A673 (cell line): ENCODE results near the gene UBE2R2. TPM values are rescaled to one million over a fixed set of nuclear protein-coding genes. Genes with fewer than 3 reads are reported as not detected.
A peak's percentile ranks its signal among the peaks of the same experiment; 100 is the strongest.
"Not testable (repeated sequence)": the region's sequence is repeated elsewhere in the genome, so short reads cannot be mapped to it uniquely, and the experiment has no call there.

Source experiments
- Bru-seq: library from RNA; stranded (reverse); fragments of 400-500 nt; gene quantifications from one replicate; lab custom pipeline; 2021; lab: Mats Ljungman, UMichigan
- BruChase-seq, 2 experiments: library from RNA; stranded (reverse); fragments of 400-500 nt; gene quantifications; one replicate each; lab custom pipeline; 2021; lab: Mats Ljungman, UMichigan
- BruUV-seq: library from RNA; stranded (reverse); fragments of 400-500 nt; replicated peaks from 2 replicates; lab custom pipeline; 2021; lab: Mats Ljungman, UMichigan
- CTCF ChIA-PET: fragments of 300-600 bp; sonication (Branson Sonifier 250); formaldehyde crosslinking; loops from one replicate; lab custom pipeline; 2022; ENCODE audit warnings: antibody characterized with exemption; lab: Charles Lee
- POLR2A ChIA-PET: fragments of 300-600 bp; sonication (Branson Sonifier 250); formaldehyde crosslinking; loops from one replicate; lab custom pipeline; 2022; ENCODE audit warnings: antibody characterized with exemption; ENCODE audit not compliant: low non-redundant PET; lab: Charles Lee
- DNase-seq: peaks from one replicate; pipeline ENCODE4 v3.0.0-alpha.2; 2015; ENCODE audit warnings: low spot score
- H3K27ac ChIP-seq: fragments of 200-600 bp; sonication (generic); 2 replicates; pipeline ENCODE4 v1.5.1; 2016; ENCODE audit warnings: mixed run types, low read depth, mild to moderate bottlenecking, mixed read lengths, antibody characterized with exemption, low read length; ENCODE audit not compliant: poor library complexity, severe bottlenecking
- H3K27me3 ChIP-seq: fragments of 200-600 bp; sonication (generic); replicated peaks from 2 replicates; pipeline ENCODE4 v1.6.1; 2017; ENCODE audit warnings: mixed run types, low read depth, mild to moderate bottlenecking, mixed read lengths, antibody characterized with exemption, low read length; ENCODE audit not compliant: insufficient read depth, poor library complexity
- H3K36me3 ChIP-seq: fragments of 200-600 bp; sonication (generic); 2 replicates; pipeline ENCODE4 v1.6.1; 2016; ENCODE audit warnings: mixed run types, mild to moderate bottlenecking, mixed read lengths, antibody characterized with exemption, low read length; ENCODE audit not compliant: insufficient read depth, poor library complexity, severe bottlenecking
- H3K4me1 ChIP-seq: fragments of 200-600 bp; sonication (generic); 2 replicates; pipeline ENCODE4 v1.6.1; 2017; ENCODE audit warnings: mixed run types, mild to moderate bottlenecking, mixed read lengths, antibody characterized with exemption, low read length; ENCODE audit not compliant: insufficient read depth, poor library complexity, severe bottlenecking
- H3K4me3 ChIP-seq: fragments of 200-600 bp; sonication (generic); 2 replicates; pipeline ENCODE4 v1.5.1; 2016; ENCODE audit warnings: low read depth, mixed run types, mild to moderate bottlenecking, mixed read lengths, low read length; ENCODE audit not compliant: poor library complexity, severe bottlenecking
- H3K9me3 ChIP-seq: fragments of 200-600 bp; sonication (generic); 2 replicates; pipeline ENCODE4 v1.6.1; 2016; ENCODE audit warnings: mixed run types, low read depth, mild to moderate bottlenecking, mixed read lengths, antibody characterized with exemption, low read length; ENCODE audit not compliant: poor library complexity, severe bottlenecking
- EZH2 ChIP-seq: fragments of 200-600 bp; sonication (generic); IDR thresholded peaks from 2 replicates; pipeline ENCODE4 v1.6.1; 2017; ENCODE audit warnings: borderline replicate concordance, low read depth, mild to moderate bottlenecking, mixed read lengths, antibody characterized with exemption, low read length; ENCODE audit not compliant: poor library complexity, severe bottlenecking
- intact Hi-C: fragments of 100-400 bp; cut with micrococcal nuclease; formaldehyde crosslinking; loops from one replicate; pipeline ENCODE4 v1.10.0; 2022; ENCODE audit not compliant: unreplicated experiment
- long read RNA-seq: library from polyadenylated mRNA; stranded (forward); transcript quantifications from one replicate; pipeline ENCODE4 v2.0.0, GENCODE V29; 2022
- total RNA-seq: library from RNA; stranded (reverse); gene quantifications from 2 replicates; pipeline ENCODE4 v1.2.3, GENCODE V29; 2021
- TF ChIP-seq, protein P1 (sequence below): fragments of 300-800, 200-600 bp; sonication (generic); conservative IDR thresholded peaks from 2 replicates; pipeline ENCODE4 v1.5.1; 2017; ENCODE audit warnings: low read depth, mild to moderate bottlenecking, antibody characterized with exemption, low read length, moderate library complexity, mixed read lengths

Gene UBE2R2
- 49.2 and 51.2 TPM in 2 replicates for total RNA-seq
- Bru-seq, nascent RNA: percentile 89 among the genes with signal in this experiment
- BruChase-seq, experiment 1, labeled RNA remaining after a 2-hour chase: percentile 85 among the genes with signal in this experiment
- percentile 92 among the genes with signal in this experiment for BruChase-seq, experiment 2, labeled RNA remaining after a 6-hour chase
- long read RNA-seq, full-length matches to known transcripts: 82 of 121 reads
- long read RNA-seq, partial matches to known transcripts: 0 of 121 reads
- long read RNA-seq, other reads (novel, unspliced or antisense): 39 of 121 reads

GRCh38 chr9:33816327-33817252, at the start of gene UBE2R2:
Gene UBE2R2 (plus strand): TSS chr9:33817160. CDS start chr9:33817758, 598 bp downstream.
- TSS peak; percentile 86 for BruUV-seq

DNA sequence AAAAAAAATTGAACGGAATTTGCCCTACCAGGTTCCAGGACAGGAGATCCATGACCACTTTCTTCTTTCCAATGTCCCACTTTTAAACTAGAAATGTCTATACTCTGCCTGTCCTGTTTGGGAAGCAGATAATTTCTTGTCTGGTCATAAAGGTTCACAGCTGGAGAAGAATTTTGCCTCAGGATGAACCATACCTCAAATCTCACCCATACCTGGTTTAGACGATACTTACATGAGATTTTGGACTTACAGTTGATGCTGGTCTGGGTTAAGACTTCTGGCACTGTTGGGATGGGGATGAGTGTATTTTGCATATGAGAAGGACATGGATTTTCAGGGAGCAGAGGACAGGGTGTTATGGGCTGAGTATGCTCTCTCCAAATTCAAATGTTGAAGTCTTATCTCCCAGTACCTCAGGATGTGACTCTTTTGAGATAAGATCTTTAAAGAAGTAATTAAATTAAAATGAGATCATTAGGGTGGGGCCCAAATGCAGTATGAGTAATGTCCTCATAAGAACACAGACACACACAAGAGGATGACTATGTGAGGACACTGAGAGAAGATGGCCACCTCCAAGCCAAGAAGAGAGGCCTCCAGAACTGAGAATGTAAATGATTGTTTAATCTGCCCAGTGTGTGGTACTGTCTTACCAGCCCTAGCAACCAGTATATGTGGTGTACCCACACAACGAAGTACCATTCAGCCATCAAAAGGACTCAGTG, 46.6 kb upstream of the UBE2R2 start:
- intact Hi-C loops, H3K4me3 ChIP-seq, BruUV-seq, H3K27me3 ChIP-seq, H3K9me3 ChIP-seq, H3K4me1 ChIP-seq, CTCF ChIA-PET, H3K27ac ChIP-seq, DNase-seq, POLR2A ChIA-PET, H3K36me3 ChIP-seq: not testable (repeated sequence)

More at GRCh38 chr9:33816327-33817252, at the start of gene UBE2R2:
- Histone ChIP-seq H3K27me3 (no peaks in the 10 kb centered on the region), H3K9me3 (no peaks in the 10 kb centered on the region), H3K4me3 (peak within 1 kb of the TSS; percentile 87), H3K27ac (peak within 1 kb of the TSS; percentile 98), H3K36me3 (no peaks in the 10 kb centered on the region), H3K4me1 (peaks cover 33% of the 10 kb centered on the region)
- intact Hi-C loops: no loop called here
- peak; percentile 96 for DNase-seq
- CTCF ChIA-PET: no interaction called here
- POLR2A ChIA-PET: interaction anchor here (0.6 kb wide), 1 partner anchor 251 kb away, joined by 5 read pairs; no protein-coding TSS in a partner anchor
- no peak for TF ChIP-seq EZH2
- TF ChIP-seq, protein P1, sequence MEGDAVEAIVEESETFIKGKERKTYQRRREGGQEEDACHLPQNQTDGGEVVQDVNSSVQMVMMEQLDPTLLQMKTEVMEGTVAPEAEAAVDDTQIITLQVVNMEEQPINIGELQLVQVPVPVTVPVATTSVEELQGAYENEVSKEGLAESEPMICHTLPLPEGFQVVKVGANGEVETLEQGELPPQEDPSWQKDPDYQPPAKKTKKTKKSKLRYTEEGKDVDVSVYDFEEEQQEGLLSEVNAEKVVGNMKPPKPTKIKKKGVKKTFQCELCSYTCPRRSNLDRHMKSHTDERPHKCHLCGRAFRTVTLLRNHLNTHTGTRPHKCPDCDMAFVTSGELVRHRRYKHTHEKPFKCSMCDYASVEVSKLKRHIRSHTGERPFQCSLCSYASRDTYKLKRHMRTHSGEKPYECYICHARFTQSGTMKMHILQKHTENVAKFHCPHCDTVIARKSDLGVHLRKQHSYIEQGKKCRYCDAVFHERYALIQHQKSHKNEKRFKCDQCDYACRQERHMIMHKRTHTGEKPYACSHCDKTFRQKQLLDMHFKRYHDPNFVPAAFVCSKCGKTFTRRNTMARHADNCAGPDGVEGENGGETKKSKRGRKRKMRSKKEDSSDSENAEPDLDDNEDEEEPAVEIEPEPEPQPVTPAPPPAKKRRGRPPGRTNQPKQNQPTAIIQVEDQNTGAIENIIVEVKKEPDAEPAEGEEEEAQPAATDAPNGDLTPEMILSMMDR: no peak

DNA sequence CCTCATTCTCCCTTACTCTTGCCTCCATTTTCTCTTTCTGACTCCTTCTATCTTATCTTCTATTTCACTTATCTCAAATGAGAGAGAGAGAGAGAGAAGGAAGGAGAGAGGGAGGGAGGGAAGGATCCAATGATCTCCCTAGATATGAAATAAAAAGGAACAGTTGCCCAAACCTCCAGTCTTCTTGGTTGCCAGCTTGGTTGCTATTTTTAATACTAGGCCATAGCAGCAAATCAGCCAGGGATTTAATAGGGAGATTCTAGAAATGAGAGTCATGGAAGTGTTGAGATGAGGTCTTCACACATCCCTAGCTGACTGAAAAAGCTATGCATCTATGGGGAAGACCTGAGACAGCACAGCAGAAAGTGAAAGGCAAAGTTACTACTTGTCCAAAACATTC, 43.8 kb upstream of the UBE2R2 start:
- H3K27ac ChIP-seq, H3K4me1 ChIP-seq, BruUV-seq, H3K36me3 ChIP-seq, CTCF ChIA-PET, POLR2A ChIA-PET, H3K4me3 ChIP-seq, H3K9me3 ChIP-seq, H3K27me3 ChIP-seq, DNase-seq, intact Hi-C loops: not testable (repeated sequence)

DNA sequence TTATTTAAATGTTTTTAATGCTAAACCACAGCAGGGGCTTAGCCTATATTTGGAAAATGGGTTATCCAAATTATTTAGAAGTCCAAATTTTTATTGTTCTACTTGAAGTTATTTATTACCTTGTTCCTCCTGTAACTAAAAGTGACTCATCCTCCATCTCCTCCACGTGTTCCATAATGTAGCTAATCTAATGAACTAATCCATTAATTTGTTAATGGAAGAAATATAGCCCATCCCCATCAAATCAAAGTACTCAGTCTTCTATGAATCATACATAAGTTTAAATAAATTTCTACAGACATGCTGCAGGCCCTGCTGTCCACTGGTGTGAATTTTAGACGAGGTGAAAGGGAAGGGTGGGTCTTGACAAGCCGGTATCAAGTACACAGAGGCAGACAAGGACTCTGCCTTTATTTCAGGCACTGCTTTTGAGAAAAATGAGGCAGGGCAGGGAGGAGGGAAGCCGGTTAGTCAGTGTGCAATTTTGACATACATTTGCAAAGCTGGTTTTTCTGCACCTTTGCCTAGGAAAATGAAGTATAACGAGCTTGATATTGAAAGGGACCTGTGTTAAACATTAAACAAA, 42.8 kb upstream of the UBE2R2 start:
- intact Hi-C loops, H3K9me3 ChIP-seq, POLR2A ChIA-PET, BruUV-seq, DNase-seq, H3K36me3 ChIP-seq, CTCF ChIA-PET, H3K4me3 ChIP-seq, H3K27ac ChIP-seq, H3K27me3 ChIP-seq, H3K4me1 ChIP-seq: not testable (repeated sequence)
